Panc1 (cell line): ENCODE measurements around the gene EFCAB8. TPM values are rescaled to one million over a fixed set of nuclear protein-coding genes. Genes with fewer than 3 reads are reported as not detected.

Experiments
- ATAC-seq: fragments of 200-7000 bp; cut with Tn5 transposase; 2 replicates; pipeline ENCODE4 v1.9.1; 2020; ENCODE audit warnings: mild to moderate bottlenecking, moderate library complexity
- BruUV-seq: library from RNA; stranded (reverse); fragments of 400-500 nt; replicated peaks from 2 replicates; lab custom pipeline; 2021; lab: Mats Ljungman, UMichigan
- CTCF ChIA-PET: fragments of 300-600 bp; sonication (Branson Sonifier 250); formaldehyde crosslinking; loops from one replicate; lab custom pipeline; 2022; ENCODE audit warnings: antibody characterized with exemption; lab: Charles Lee
- POLR2A ChIA-PET: fragments of 300-600 bp; sonication (Branson Sonifier 250); formaldehyde crosslinking; loops from one replicate; lab custom pipeline; 2022; ENCODE audit warnings: antibody characterized with exemption; lab: Charles Lee
- DNase-seq: peaks from one replicate; pipeline ENCODE4 v3.0.0-alpha.2; 2010; ENCODE audit warnings: low read depth, low spot score
- H3K27ac ChIP-seq: 2 replicates; pipeline ENCODE4 v1.5.1; 2011; ENCODE audit warnings: mild to moderate bottlenecking, low read length, inconsistent platforms
- H3K27me3 ChIP-seq: fragments of 200-500 bp; sonication (Bioruptor generic); 2 replicates; pipeline ENCODE4 v1.6.0; 2014; ENCODE audit warnings: low read length, inconsistent platforms; ENCODE audit not compliant: control insufficient read depth, insufficient read depth
- H3K36me3 ChIP-seq: fragments of 200-500 bp; sonication (Bioruptor generic); 2 replicates; pipeline ENCODE4 v1.5.1; 2014; ENCODE audit warnings: inconsistent platforms, mild to moderate bottlenecking, low read length, moderate library complexity; ENCODE audit not compliant: control insufficient read depth, insufficient read depth
- H3K4me1 ChIP-seq: 2 replicates; pipeline ENCODE4 v1.5.1; 2011; ENCODE audit warnings: inconsistent platforms, mild to moderate bottlenecking, low read length, moderate library complexity; ENCODE audit not compliant: control insufficient read depth, insufficient read depth
- H3K4me3 ChIP-seq, 2 experiments: 2 replicates each; pipeline ENCODE4 v1.5.1; 2011 to 2012; ENCODE audit warnings: low read depth in 2 of 2, low read length in 2 of 2, mild to moderate bottlenecking in 2 of 2, inconsistent platforms in 1 of 2, moderate library complexity in 1 of 2
- H3K9me3 ChIP-seq: fragments of 200-500 bp; sonication (Bioruptor generic); 2 replicates; pipeline ENCODE4 v1.5.1; 2014; ENCODE audit warnings: low read depth, mild to moderate bottlenecking, inconsistent platforms, low read length, moderate library complexity; ENCODE audit not compliant: control insufficient read depth, insufficient read depth
- CTCF ChIP-seq: fragments of 450-650 bp; IDR thresholded peaks from 2 replicates; pipeline ENCODE4 v1.5.1; 2017; ENCODE audit warnings: mild to moderate bottlenecking
- POLR2AphosphoS5 ChIP-seq: IDR thresholded peaks from 2 replicates; pipeline ENCODE4 v1.6.1; 2012; ENCODE audit warnings: mild to moderate bottlenecking, low read depth, low read length, moderate library complexity
- SIN3A ChIP-seq: IDR thresholded peaks from 2 replicates; pipeline ENCODE4 v1.6.1; 2012; ENCODE audit warnings: low read depth, mild to moderate bottlenecking, low read length, moderate library complexity, borderline replicate concordance; ENCODE audit not compliant: insufficient read depth
- TCF7L2 ChIP-seq: IDR thresholded peaks from 2 replicates; pipeline ENCODE4 v1.6.1; 2011; ENCODE audit warnings: mild to moderate bottlenecking, low read depth, low read length, inconsistent platforms
- in situ Hi-C: cut with HindIII; loops from 2 replicates; pipeline ENCODE4 v1.10.0; 2016; ENCODE audit warnings: low sequenced_read_pairs, low pct_unique_long_range_greater_than_20kb
- intact Hi-C: fragments of 100-400 bp; cut with micrococcal nuclease; formaldehyde crosslinking; loops from one replicate; pipeline ENCODE4 v1.10.0; 2022; ENCODE audit not compliant: unreplicated experiment
- total RNA-seq: library from RNA; stranded (reverse); gene quantifications from one replicate; pipeline ENCODE4 v1.2.1, GENCODE V29; 2021; ENCODE audit not compliant: unreplicated experiment
- TF ChIP-seq, protein P1 (sequence below), 2 experiments: IDR thresholded peaks; 2 replicates each; pipeline ENCODE4 v1.6.1; 2011 to 2012; ENCODE audit warnings: low read depth in 2 of 2, control low read depth in 1 of 2, low read length in 1 of 2, mild to moderate bottlenecking in 1 of 2, moderate library complexity in 1 of 2; ENCODE audit not compliant: insufficient read depth in 1 of 2

Gene EFCAB8
- total RNA-seq, 1 experiment from 2014 or later: 1.1 TPM

DNA sequence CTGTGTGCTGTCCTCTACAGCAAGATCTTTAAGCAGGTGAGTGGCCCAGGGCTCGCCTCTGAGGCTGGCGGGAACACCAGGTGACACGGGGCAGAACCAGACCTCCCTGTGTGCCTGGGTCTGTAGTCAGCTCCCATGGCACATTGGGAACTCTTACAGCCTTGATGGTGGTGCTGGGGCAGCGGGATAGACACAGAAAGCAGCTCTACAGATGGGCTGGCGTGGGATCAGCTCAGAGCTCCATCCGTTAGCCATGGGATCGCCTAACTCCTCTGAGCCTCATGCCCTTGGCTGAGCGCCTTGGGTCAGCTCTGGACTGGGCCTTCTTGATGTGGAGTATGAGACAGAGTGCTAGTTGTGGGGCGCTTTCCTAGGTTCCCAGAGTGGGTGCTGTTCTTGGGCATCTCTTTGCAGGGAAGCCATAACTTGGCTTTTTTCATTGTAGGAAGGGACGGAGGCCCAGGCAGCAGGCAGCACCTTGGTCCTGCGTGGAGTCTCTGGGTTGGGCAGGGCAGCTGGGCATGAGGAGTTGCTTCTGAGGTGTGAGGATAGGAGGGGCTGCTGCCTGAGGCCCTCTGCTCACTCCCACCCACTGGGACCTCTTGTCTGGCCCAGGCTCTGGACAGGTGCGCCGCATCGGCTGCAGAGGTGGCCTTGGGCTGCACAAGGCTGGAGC is 51.3 kb downstream of the EFCAB8 start:
- intact Hi-C loops: no loop called here
- TF ChIP-seq TCF7L2: no peak
- no peak for TF ChIP-seq CTCF
- H3K36me3 ChIP-seq: no peaks in the 10 kb centered on the region
- H3K27ac ChIP-seq: no peak overlapping the region
- H3K9me3 ChIP-seq: 0 out of 2 replicates have a peak, but pooled peaks cover 1% of the 10 kb centered on the region
- POLR2A ChIA-PET: no interaction called here
- no TSS peak for BruUV-seq
- in situ Hi-C loops: no loop called here
- H3K27me3 ChIP-seq: no peaks in the 10 kb centered on the region
- no peak overlapping the region for H3K4me3 ChIP-seq
- CTCF ChIA-PET: no interaction called here
- no peaks in the 10 kb centered on the region for H3K4me1 ChIP-seq
- ATAC-seq (no peak), DNase-seq (no peak)

DNA sequence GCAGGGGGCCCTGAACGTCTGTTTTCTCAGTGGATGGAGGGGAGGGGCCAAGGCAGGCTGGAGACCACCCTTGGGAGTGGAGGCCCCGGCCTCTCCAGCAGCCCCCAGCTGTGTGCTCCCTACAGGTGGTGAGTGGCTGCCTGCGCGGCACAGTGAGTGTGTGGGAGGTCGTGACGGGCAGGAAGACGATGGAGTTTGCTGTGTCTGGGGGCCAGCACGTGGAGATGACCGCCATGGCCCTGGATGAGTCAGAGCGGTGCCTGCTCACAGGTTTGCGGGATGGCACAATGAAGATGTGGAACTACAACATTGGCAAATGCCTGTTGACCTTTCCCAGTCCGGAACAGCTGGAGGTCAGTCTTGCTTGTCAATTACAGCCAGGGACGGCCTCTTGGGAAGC is 52.6 kb downstream of the EFCAB8 start:
- ChIA-PET POLR2A (no interaction called here), CTCF (no interaction called here)
- no peak for ATAC-seq
- no peak for TF ChIP-seq TCF7L2
- no peak for TF ChIP-seq POLR2AphosphoS5
- no peak for TF ChIP-seq CTCF
- TF ChIP-seq SIN3A: no peak
- TF ChIP-seq, protein P1, sequence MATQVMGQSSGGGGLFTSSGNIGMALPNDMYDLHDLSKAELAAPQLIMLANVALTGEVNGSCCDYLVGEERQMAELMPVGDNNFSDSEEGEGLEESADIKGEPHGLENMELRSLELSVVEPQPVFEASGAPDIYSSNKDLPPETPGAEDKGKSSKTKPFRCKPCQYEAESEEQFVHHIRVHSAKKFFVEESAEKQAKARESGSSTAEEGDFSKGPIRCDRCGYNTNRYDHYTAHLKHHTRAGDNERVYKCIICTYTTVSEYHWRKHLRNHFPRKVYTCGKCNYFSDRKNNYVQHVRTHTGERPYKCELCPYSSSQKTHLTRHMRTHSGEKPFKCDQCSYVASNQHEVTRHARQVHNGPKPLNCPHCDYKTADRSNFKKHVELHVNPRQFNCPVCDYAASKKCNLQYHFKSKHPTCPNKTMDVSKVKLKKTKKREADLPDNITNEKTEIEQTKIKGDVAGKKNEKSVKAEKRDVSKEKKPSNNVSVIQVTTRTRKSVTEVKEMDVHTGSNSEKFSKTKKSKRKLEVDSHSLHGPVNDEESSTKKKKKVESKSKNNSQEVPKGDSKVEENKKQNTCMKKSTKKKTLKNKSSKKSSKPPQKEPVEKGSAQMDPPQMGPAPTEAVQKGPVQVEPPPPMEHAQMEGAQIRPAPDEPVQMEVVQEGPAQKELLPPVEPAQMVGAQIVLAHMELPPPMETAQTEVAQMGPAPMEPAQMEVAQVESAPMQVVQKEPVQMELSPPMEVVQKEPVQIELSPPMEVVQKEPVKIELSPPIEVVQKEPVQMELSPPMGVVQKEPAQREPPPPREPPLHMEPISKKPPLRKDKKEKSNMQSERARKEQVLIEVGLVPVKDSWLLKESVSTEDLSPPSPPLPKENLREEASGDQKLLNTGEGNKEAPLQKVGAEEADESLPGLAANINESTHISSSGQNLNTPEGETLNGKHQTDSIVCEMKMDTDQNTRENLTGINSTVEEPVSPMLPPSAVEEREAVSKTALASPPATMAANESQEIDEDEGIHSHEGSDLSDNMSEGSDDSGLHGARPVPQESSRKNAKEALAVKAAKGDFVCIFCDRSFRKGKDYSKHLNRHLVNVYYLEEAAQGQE (IDR thresholded peaks at IDR 0.05; ENCODE audit: insufficient read depth in 1 of 2, low read depth in 2 of 2, low read length in 1 of 2): no peak
- no TSS peak for BruUV-seq
- intact Hi-C loops: no loop called here
- no peak for DNase-seq
- no peaks in the 10 kb centered on the region for H3K27me3 ChIP-seq
- no peak overlapping the region for H3K27ac ChIP-seq
- H3K36me3 ChIP-seq: no peaks in the 10 kb centered on the region
- in situ Hi-C loops: no loop called here
- no peaks in the 10 kb centered on the region for H3K4me1 ChIP-seq
- no peak overlapping the region for H3K4me3 ChIP-seq
- H3K9me3 ChIP-seq: 0 out of 2 replicates have a peak, but pooled peaks cover 4% of the 10 kb centered on the region
